GM21786 (cell line): ENCODE results near the gene SDK1.

ENCODE experiments used
- ATAC-seq: cut with Tn5 transposase; IDR thresholded peaks from one replicate; pipeline ENCODE4 v1.9.1; 2021; ENCODE audit not compliant: unreplicated experiment

The SDK1 gene

GRCh38 chr7:4006687-4007086 lies 705.6 kb downstream of the SDK1 start:
- ATAC-seq = no peak

- ATAC-seq = no peak
These were observed 708.4 kb downstream of the SDK1 start for GRCh38 chr7:4009211-4010060.

DNA sequence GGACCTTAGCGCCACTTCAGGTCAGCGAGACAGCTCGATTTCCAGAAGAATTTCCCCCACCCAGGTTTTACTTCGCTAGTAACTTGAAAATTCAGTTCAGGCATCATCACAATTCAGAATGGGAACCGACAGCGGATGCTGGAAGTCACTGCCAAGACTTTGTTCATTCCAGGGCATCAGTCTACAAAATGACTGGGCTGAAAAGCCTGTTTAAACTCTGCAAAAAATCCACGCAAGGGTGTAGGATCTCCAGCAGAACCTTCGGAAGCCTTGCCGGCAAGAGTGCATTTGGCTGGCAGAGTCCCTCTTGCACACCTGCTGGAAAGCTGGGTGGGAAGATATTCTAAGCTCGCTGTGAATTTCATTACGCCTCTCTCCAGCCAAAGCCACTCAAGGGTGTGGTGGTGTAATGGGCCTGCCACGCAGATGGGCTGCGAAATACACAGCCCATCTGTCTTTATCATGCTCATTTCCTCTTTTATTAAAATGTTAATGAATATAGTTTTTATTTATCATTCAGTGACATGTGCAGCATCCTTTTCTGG lies 709.1 kb downstream of the SDK1 start:
- ATAC-seq = no peak

DNA sequence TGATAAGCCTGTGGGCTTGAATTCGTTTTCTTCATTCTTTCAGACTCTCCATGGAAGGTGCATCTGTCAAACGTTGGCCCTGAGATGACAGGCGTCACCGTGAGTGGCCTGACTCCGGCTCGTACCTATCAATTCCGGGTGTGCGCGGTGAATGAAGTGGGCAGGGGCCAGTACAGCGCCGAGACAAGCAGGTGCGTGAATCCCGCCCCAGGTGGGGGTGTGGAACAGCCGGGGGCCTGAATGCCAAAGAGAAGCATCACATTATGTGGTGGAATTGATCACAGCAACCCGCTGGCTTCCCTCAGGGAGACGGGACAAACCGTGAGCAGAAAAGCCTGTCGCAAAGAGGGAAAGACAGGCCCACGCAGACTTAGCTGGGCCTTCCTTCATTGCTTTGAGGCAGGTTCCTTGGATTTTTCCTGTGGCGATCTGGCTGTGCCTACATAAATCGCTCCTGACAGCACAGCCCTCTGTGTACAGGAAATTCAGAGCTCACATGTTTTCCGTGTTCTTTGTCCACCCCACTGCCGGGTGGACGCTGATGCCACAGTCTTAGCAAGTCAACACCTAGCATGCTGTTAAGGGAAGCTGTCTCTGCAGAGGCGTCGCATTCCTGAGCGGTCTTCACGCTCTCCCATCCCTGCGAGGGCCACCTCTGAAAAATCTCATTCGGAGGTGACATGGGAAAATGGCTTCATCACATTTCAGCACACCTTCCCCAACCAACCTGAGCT lies 710.0 kb downstream of the SDK1 start:
- ATAC-seq = no peak

DNA sequence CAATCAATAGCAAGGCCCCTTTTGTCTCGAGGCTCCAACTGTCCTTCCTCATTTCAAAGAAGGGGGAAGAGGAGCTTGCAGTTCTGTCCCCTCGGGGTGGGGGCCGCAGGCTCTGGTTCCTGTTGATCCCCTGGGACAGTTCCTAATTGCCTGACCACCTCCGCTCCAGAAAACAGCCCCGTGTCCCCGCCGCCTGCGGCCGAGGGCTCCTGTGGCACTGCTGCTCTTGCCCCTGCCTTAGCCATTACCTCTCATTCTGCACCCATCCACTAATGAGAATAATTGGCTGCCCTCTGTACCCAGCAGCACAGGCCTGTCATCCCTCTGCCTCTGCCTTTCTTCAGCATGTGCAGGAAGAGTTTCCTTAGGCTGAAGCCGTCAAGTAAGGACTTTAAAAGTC lies 712.7 kb downstream of the SDK1 start:
- no peak for ATAC-seq

DNA sequence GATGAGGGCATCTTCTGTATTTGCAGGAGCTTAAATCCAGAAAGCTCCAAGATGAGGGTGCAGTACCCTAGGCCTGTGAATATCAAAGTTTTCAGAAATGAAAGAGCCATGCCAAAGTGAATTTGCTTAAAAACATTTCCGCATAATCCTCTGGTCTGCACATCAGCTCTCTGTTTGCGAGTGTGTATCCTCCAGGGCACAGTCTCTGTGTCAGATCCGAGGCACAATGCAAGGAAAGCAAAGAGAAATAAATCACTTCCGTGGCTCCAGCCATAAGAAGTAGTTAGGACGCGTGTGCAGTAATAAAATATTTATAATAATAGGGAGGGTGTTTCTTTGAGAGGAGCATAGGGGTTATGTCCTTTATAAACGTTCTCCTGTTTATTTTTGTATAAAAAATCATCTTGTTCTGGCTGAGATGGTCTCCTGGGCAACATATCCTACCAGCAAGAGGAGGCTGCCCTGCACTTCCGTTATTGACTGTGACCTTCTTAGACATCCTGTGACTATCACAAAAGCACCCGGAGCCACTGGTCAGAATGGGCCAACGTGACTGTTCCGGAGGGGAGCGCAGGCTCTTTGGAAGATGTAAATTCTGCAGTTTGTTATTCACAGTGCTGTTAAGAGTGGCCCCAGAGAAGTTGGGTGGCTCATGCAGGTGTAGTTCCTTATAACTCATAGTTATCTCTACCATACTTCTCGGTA lies 713.4 kb downstream of the SDK1 start:
- no peak for ATAC-seq

DNA sequence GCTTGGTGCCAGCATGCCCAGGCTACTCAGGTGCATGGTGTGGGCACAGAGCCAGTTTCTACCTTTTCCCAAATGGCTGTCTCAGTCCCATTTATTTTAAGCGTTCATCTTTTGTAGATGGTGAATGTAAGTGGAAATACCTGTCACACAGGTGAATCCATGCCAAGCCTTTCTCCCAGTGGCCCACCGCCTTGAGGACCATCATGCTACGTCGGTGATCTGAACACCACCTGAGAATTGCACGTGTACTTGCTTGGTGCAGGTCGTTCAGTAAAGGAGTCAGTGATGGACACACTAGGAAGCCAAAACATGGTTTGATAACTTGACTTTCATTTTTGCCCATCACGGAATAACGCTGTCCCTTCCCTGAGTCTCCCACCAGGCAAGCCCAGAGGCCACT lies 714.3 kb downstream of the SDK1 start:
- ATAC-seq = no peak

- ATAC-seq = no peak
These were observed 714.9 kb downstream of the SDK1 start for GRCh38 chr7:4015996-4016395.

DNA sequence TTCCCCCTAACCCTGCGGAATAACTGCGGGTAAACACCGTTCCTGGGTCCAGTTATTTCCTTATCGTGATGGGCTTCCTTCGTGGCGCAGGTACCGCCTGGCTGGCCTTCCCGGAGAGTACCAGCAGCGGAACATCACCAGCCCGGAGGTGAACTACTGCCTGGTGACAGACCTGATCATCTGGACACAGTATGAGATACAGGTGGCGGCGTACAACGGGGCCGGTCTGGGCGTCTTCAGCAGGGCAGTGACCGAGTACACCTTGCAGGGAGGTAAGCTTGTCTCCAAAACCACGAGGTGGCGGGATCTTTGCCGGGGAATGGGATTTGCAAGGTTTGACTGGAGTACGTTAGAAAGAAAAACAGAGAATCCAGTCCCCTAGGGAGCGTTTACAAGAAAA lies 716.0 kb downstream of the SDK1 start:
- no peak for ATAC-seq

GRCh38 chr7:4017785-4018184 lies 716.7 kb downstream of the SDK1 start:
- ATAC-seq = no peak

GRCh38 chr7:4018601-4019316 lies 717.7 kb downstream of the SDK1 start:
- no peak for ATAC-seq

GRCh38 chr7:4020086-4020485 lies 719.0 kb downstream of the SDK1 start:
- ATAC-seq = no peak

- ATAC-seq = no peak
These were observed 720.4 kb downstream of the SDK1 start for GRCh38 chr7:4021413-4021812.

DNA sequence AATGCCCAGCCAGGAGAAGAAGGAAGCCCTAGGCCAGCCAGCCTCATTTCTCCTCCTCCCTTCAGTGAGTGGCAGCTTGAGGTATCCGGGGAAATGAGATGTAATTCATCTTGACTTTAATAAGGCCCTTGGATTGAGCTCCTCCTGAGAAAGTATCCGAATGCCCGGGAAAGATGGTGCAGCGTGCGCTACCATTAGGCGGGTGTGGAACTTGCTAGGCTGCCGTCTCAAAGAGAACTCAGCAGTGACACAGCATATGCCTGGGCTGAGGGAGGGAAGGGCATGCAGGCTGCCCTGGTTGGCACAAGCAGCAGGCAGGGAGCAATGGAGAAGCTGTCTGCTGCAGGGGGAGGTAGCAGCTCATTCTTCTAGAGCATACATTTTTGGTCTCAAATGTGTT lies 721.2 kb downstream of the SDK1 start:
- no peak for ATAC-seq

- no peak for ATAC-seq
These were observed 722.5 kb downstream of the SDK1 start for GRCh38 chr7:4023502-4023901.

GRCh38 chr7:4024133-4024532 lies 723.1 kb downstream of the SDK1 start:
- ATAC-seq = no peak

DNA sequence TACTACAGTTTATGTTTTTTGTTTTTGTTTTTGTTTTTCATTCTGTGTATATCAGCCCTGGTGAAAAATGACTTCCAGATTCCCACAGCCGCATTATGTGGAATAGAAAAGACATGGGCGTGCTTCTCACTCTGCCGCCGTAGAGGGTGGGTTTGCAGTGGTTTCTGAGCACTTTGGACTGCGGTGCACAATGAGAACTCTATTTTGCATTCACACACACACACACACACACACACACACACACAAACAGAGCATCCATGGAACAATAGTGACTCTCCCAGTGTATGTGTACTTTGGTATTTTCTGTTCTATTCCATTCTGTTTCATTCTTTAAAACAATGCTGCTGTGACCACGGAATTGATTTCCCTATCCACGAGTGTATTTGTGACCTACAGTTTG lies 723.8 kb downstream of the SDK1 start:
- no peak for ATAC-seq

DNA sequence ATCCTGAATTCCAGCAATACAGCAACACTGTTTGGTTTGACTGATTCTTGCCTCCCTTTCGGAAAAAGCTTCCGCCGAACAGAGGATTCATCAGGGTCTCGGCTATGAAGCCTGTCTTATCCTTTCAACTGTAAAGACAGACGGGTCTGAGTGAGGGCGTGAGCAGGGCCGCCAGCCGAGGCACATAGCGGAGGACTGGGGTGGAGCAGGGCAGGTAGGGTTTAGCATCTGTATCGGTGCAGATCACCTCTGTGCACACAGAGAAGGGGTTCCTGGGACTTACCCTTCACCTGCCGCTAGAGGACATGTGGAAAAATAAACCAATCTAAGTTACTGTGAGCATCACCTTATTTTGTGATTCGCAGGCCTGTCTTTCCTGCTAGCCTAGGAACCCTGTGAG lies 724.2 kb downstream of the SDK1 start:
- no peak for ATAC-seq

DNA sequence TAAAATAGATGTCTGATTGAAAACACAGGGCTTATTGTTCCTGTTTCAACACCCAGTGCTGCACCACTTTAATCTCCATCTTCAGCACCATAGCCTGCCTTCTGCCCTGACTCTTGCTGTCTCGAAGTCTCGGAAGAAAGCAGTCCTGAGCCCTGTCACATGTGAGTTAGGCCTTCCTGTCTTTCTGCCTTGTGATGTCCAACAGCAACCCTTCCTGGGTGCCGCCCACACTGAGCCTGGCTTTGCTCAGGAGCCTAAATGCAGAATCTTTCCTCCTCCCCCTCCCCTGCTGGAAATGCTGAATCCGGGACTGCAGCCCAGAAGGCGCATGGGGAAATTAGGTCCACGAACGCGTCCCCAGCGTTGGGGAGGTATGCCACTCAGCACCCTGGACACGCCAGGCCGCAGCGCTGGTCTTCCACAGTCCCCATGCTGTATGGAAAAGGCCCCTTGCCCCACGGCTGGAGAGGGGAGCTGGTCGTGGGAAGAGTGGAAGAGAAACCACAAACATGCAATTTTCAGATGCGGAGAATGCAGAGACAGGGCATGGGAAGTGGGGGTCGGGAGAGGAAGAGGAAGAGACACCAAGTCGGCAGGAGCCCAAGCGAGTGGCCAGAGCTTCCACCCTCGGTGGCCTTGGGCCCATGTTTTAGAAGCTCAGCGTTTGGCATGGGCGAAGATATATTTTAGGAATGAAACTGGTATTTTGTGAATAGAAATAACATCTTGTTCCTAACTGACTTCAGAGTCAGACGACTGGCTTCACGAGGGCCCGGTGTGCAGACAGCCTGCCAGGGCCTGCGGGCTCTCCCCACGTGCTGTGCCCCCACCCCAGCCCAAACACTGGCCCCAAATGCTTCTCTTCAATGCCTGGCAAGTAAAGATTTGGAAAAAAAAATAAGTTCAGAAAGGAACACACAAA lies 724.9 kb downstream of the SDK1 start:
- ATAC-seq = no peak

DNA sequence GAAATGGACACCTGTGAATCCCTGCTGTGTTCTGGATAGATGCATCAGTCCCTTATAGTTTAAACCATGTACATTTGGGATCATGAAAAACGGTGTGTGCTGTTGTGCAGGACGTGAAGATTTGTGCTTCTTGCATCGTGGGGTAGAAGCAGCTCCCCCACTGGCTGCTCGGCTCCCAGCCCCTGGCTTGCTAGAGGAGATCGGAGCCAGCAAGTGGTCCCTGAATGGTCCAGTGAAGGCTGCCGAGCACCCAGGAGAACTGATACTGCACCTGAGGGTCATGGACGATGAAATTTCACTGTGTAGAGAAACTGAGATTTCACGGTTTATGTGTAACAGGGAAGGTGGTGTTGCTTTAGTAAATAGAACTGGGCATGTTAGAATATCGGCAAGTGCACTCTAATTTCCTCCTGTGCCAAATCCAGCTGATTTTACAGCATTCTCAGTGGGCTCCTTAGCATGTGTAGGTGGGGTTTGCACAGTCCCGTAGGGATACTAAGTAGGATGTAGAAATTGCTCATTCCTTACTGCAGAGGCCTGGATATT lies 726.0 kb downstream of the SDK1 start:
- no peak for ATAC-seq
